Calu3 (cell line): ENCODE data around the gene LMO3. TPM values are rescaled to one million over a fixed set of nuclear protein-coding genes. Genes with fewer than 3 reads are reported as not detected.

ENCODE experiments used
- BruUV-seq: library from RNA; stranded (reverse); fragments of 400-500 nt; replicated peaks from 2 replicates; lab custom pipeline; 2021; lab: Mats Ljungman, UMichigan
- CTCF ChIA-PET: fragments of 300-600 bp; sonication (Branson Sonifier 250); formaldehyde crosslinking; loops from one replicate; lab custom pipeline; 2022; ENCODE audit warnings: antibody characterized with exemption; lab: Charles Lee
- DNase-seq: peaks from one replicate; pipeline ENCODE4 v3.0.0; 2022
- H3K27ac Mint-ChIP-seq: one replicate; pipeline ENCODE4 v1.8.0; 2022; ENCODE audit warnings: mixed read lengths; ENCODE audit not compliant: unreplicated experiment
- H3K27me3 Mint-ChIP-seq: one replicate; pipeline ENCODE4 v1.8.0; 2022; ENCODE audit warnings: mixed read lengths; ENCODE audit not compliant: unreplicated experiment
- H3K36me3 Mint-ChIP-seq: one replicate; pipeline ENCODE4 v1.8.0; 2022; ENCODE audit warnings: mild to moderate bottlenecking, moderate library complexity, mixed read lengths; ENCODE audit not compliant: insufficient read depth, unreplicated experiment
- H3K4me1 Mint-ChIP-seq: one replicate; pipeline ENCODE4 v1.8.0; 2022; ENCODE audit warnings: mild to moderate bottlenecking, low read depth, mixed read lengths; ENCODE audit not compliant: unreplicated experiment
- H3K4me3 Mint-ChIP-seq: one replicate; pipeline ENCODE4 v1.8.0; 2022; ENCODE audit warnings: mild to moderate bottlenecking, low read depth, moderate library complexity, mixed read lengths; ENCODE audit not compliant: unreplicated experiment
- H3K9me3 Mint-ChIP-seq: one replicate; pipeline ENCODE4 v1.8.0; 2022; ENCODE audit warnings: low read depth, mixed read lengths; ENCODE audit not compliant: unreplicated experiment
- intact Hi-C: fragments of 100-400 bp; cut with micrococcal nuclease; formaldehyde crosslinking; loops from one replicate; pipeline ENCODE4 v1.10.0; 2022; ENCODE audit not compliant: unreplicated experiment
- total RNA-seq: library from RNA; stranded (reverse); gene quantifications from 2 replicates; pipeline ENCODE4 v1.2.3, GENCODE V29; 2022
- TF ChIP-seq, protein P1 (sequence below): fragments of 200-600 bp; IDR thresholded peaks from one replicate; pipeline ENCODE4 v1.8.0; 2022; ENCODE audit warnings: antibody characterized with exemption; ENCODE audit not compliant: unreplicated experiment

The LMO3 gene
- total RNA-seq, 1 experiment from 2014 or later = not detected

GRCh38 chr12:16564675-16565074 is 41.3 kb downstream of the LMO3 start:
- H3K4me3 Mint-ChIP-seq = no peak overlapping the region
- BruUV-seq = no TSS peak
- H3K36me3 Mint-ChIP-seq = no peaks in the 10 kb centered on the region
- TF ChIP-seq, protein P1, sequence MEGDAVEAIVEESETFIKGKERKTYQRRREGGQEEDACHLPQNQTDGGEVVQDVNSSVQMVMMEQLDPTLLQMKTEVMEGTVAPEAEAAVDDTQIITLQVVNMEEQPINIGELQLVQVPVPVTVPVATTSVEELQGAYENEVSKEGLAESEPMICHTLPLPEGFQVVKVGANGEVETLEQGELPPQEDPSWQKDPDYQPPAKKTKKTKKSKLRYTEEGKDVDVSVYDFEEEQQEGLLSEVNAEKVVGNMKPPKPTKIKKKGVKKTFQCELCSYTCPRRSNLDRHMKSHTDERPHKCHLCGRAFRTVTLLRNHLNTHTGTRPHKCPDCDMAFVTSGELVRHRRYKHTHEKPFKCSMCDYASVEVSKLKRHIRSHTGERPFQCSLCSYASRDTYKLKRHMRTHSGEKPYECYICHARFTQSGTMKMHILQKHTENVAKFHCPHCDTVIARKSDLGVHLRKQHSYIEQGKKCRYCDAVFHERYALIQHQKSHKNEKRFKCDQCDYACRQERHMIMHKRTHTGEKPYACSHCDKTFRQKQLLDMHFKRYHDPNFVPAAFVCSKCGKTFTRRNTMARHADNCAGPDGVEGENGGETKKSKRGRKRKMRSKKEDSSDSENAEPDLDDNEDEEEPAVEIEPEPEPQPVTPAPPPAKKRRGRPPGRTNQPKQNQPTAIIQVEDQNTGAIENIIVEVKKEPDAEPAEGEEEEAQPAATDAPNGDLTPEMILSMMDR = no peak
- no peaks in the 10 kb centered on the region for H3K4me1 Mint-ChIP-seq
- intact Hi-C loops = no loop called here
- no peak for DNase-seq
- no peaks in the 10 kb centered on the region for H3K27me3 Mint-ChIP-seq
- H3K27ac Mint-ChIP-seq = no peak overlapping the region
- CTCF ChIA-PET = no interaction called here
- H3K9me3 Mint-ChIP-seq = no peaks in the 10 kb centered on the region

- Mint-ChIP-seq H3K9me3 (no peaks in the 10 kb centered on the region), H3K27me3 (no peaks in the 10 kb centered on the region), H3K4me3 (no peak overlapping the region), H3K27ac (no peak overlapping the region), H3K36me3 (no peaks in the 10 kb centered on the region), H3K4me1 (no peaks in the 10 kb centered on the region)
- BruUV-seq = no TSS peak
- CTCF ChIA-PET = no interaction called here
- TF ChIP-seq, protein P1 = no peak
- intact Hi-C loops = no loop called here
- DNase-seq = no peak
Measured at GRCh38 chr12:16563504-16563903, 42.5 kb downstream of the LMO3 start.

DNA sequence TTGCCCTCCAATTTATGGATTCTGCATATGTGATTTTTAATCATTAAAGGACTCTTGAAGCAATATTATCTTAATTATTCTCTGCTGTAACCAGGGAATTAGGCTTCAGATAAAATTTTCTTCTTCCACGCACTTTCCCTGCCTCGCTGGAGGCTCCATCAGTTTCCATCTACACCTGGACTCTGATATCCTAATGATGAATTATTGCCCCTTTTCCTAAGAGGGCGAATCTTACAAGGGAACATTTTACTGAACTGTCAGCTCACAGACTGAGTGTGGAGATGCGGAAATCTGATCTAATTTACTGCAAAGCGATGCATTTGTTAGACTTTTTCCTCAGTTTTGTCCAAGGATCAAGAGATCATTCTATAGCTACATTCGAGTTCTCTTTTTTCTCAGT is 43.0 kb downstream of the LMO3 start:
- H3K27ac Mint-ChIP-seq = no peak overlapping the region
- intact Hi-C loops = no loop called here

GRCh38 chr12:16562435-16562834 is 43.5 kb downstream of the LMO3 start:
- no peaks in the 10 kb centered on the region for H3K4me1 Mint-ChIP-seq
- no TSS peak for BruUV-seq
- H3K36me3 Mint-ChIP-seq = no peaks in the 10 kb centered on the region
- H3K4me3 Mint-ChIP-seq = no peak overlapping the region
- CTCF ChIA-PET = no interaction called here
- no peak for DNase-seq
- no peaks in the 10 kb centered on the region for H3K9me3 Mint-ChIP-seq
- H3K27me3 Mint-ChIP-seq = no peaks in the 10 kb centered on the region
- TF ChIP-seq, protein P1 = no peak
- no peak overlapping the region for H3K27ac Mint-ChIP-seq
- intact Hi-C loops = no loop called here

More for the DNA sequence above, 43.0 kb downstream of the LMO3 start:
- Mint-ChIP-seq H3K9me3 (no peaks in the 10 kb centered on the region), H3K4me3 (no peak overlapping the region), H3K36me3 (no peaks in the 10 kb centered on the region), H3K27me3 (no peaks in the 10 kb centered on the region), H3K4me1 (no peaks in the 10 kb centered on the region)
- BruUV-seq = no TSS peak
- CTCF ChIA-PET = no interaction called here
- TF ChIP-seq, protein P1 = no peak
- DNase-seq = no peak
